Stomach (tissue), 4 donors: Measurements from ENCODE around the gene FES.

Source experiments
- POLR2AphosphoS5 ChIP-seq, 3 donors: sonication (generic); formaldehyde crosslinking; IDR thresholded peaks; one replicate each; pipeline ENCODE4 v1.6.1; 2016; ENCODE audit warnings: antibody characterized with exemption in 3 of 3
- TF ChIP-seq, protein P1 (sequence below), 7 experiments: fragments of 450-650 bp in 4 of 7; fragments of 200-600 bp in 3 of 7; sonication (generic) in 3 of 7; IDR thresholded peaks; one replicate each; pipeline ENCODE4 v1.5.1; 2016 to 2019; ENCODE audit warnings: antibody characterized with exemption in 7 of 7, control low read depth in 2 of 7, mild to moderate bottlenecking in 1 of 7

DNA sequence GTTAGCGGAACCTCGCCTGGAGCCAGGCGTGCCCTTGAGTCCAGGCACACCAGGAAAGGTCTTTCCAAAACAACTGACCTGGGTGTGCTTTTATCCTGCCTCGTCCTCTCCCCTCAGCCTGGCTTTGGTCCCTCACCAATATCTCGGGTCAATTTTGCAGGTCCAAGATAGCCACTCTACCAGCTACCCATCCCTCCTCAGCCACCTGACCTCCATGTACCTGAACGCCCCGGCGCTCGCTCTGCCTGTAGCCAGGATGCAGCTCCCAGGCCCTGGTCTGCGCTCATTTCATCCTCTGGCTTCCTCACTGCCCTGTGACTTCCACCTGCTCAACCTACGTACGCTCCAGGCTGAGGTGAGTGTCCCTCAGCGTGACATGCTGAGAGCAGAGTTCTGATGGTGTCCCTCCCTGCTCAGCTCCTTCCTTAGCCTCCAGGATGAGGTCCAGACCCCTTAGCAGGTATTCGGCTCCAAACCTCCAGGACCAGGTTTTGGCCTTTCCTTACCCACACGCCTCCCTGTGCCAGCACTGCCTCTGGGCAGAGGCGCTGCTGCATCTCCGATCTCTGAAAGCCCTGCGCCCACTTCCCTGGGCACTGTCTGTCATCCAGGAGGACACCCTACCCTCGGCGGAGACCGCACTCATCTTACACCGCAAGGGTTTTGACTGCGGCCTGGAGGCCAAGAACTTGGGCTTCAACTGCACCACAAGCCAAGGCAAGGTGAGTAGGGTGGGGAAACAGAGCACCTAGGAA lies 33.9 kb downstream of the FES start:
- TF ChIP-seq, protein P1, sequence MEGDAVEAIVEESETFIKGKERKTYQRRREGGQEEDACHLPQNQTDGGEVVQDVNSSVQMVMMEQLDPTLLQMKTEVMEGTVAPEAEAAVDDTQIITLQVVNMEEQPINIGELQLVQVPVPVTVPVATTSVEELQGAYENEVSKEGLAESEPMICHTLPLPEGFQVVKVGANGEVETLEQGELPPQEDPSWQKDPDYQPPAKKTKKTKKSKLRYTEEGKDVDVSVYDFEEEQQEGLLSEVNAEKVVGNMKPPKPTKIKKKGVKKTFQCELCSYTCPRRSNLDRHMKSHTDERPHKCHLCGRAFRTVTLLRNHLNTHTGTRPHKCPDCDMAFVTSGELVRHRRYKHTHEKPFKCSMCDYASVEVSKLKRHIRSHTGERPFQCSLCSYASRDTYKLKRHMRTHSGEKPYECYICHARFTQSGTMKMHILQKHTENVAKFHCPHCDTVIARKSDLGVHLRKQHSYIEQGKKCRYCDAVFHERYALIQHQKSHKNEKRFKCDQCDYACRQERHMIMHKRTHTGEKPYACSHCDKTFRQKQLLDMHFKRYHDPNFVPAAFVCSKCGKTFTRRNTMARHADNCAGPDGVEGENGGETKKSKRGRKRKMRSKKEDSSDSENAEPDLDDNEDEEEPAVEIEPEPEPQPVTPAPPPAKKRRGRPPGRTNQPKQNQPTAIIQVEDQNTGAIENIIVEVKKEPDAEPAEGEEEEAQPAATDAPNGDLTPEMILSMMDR (IDR thresholded peaks at IDR 0.05) = no peak
- no peak for TF ChIP-seq POLR2AphosphoS5 (IDR thresholded peaks at IDR 0.05)
